ENCODE data around the gene ARCN1.
A peak's percentile ranks its signal among the peaks of the same experiment; 100 is the strongest.

ARCN1 gene

DNA sequence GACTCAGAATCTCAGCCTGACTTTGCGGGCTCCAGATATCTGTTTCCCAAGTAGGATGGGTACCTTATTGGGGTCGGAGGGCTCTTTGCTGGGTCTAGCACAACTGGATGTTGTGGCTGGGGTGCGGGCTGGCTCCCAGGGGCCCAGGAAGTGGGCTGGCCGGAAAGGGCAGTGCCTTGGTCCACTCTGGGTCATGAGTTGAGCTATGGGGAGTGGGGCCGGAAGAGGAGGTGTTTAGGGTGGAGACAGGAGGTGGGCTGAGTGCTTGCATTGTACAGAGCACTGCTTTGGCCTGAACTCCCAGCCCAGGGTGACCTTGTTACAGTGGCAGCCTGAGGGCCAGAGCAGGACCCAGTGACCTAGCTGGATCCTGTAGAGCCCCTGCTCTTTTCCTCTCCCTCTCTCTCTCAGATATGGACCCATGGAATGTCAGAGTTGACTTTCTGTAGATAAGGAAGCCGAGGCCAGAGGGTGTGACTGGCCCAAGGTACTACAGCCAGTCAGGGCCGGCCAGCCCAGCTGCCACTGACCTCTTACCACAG, 48.4 kb downstream of the ARCN1 start:
- H2AFZ ChIP-seq (ENCODE audit: low read depth, low read length), result peak overlapping the region; percentile 57

DNA sequence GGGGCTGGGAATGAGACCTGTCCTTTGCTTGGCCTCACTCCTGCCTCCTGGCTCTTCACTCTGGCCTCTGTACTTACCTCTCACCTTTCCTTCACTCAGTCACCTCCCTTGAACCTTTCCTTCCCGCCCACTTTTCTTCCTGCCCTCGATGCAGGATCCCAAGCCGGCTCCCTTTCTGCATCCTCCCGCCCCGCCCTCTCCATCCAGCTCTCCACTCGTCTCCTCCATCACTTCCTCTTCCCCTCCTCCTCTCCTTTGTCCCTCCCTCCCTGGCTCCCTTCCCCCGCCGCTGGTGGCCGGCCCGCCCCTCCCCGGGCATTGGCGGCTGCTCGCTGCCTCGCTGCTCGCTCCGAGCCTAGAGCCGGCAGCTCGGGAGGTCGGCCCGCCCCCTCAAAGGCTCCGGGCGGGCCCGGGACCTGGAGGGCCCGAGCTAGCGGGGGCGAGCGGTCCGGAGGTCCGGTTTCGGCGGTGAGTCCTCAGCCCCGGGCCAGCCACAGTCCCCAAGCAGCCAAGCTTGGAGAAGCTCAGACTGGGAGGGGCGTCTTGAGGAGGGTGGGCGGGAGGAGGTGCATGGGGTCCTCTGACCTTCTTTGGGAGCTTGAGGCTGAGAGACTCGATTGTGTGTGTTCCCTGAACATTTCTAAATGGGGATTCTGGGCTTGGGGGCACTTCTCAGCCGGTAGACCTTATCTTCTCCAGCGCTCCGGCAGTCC, 49.0 kb downstream of the ARCN1 start:
- peak; percentile 81 for DNase-seq
- Histone ChIP-seq H3K9me3 (ENCODE audit: insufficient read depth, low read length, severe bottlenecking) (no peaks in the 10 kb centered on the region), H2AFZ (ENCODE audit: low read depth, low read length) (peak overlapping the region; percentile 59), H3K4me3 (ENCODE audit: low read depth in 1 of 2, low read length in 2 of 2) (peak overlapping the region; percentile 7 to 54; a peak in 3 of 4 replicates), H3K27ac (ENCODE audit: low read length) (0 out of 2 replicates have a peak overlapping the region, but pooled peaks have one; percentile 35), H3K79me2 (ENCODE audit: insufficient read depth, low read length) (no peaks in the 10 kb centered on the region), H3K27me3 (ENCODE audit: insufficient read depth, low read length, poor library complexity) (peaks cover 14% of the 10 kb centered on the region), H3K4me2 (ENCODE audit: insufficient read depth, low read length) (peak overlapping the region; percentile 75), H3K36me3 (ENCODE audit: insufficient read depth, low read length) (no peaks in the 10 kb centered on the region), H3K4me1 (ENCODE audit: insufficient read depth, low read length) (peaks cover 14% of the 10 kb centered on the region), H3K9ac (ENCODE audit: low read depth, low read length) (peak overlapping the region; percentile 39), H4K20me1 (ENCODE audit: insufficient read depth, low read length) (no peaks in the 10 kb centered on the region)
- TF ChIP-seq, protein P1, sequence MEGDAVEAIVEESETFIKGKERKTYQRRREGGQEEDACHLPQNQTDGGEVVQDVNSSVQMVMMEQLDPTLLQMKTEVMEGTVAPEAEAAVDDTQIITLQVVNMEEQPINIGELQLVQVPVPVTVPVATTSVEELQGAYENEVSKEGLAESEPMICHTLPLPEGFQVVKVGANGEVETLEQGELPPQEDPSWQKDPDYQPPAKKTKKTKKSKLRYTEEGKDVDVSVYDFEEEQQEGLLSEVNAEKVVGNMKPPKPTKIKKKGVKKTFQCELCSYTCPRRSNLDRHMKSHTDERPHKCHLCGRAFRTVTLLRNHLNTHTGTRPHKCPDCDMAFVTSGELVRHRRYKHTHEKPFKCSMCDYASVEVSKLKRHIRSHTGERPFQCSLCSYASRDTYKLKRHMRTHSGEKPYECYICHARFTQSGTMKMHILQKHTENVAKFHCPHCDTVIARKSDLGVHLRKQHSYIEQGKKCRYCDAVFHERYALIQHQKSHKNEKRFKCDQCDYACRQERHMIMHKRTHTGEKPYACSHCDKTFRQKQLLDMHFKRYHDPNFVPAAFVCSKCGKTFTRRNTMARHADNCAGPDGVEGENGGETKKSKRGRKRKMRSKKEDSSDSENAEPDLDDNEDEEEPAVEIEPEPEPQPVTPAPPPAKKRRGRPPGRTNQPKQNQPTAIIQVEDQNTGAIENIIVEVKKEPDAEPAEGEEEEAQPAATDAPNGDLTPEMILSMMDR (IDR thresholded peaks at IDR 0.05; ENCODE audit: borderline replicate concordance, extremely low read depth, low read length, poor library complexity, severe bottlenecking), result no peak
- no peak for TF ChIP-seq EZH2 (IDR thresholded peaks at IDR 0.05; ENCODE audit: borderline replicate concordance, low read depth, low read length, severe bottlenecking)
- ATAC-seq (ENCODE audit: insufficient read depth, low read depth), result peak; percentile 84

More for the DNA sequence above, 48.4 kb downstream of the ARCN1 start:
- H3K9ac ChIP-seq (ENCODE audit: low read depth, low read length), result peak overlapping the region; percentile 39
- no peak for DNase-seq
- 0 out of 2 replicates have a peak overlapping the region, but pooled peaks have one; percentile 35 for H3K27ac ChIP-seq (ENCODE audit: low read length)
- H3K4me2 ChIP-seq (ENCODE audit: insufficient read depth, low read length), result peak overlapping the region; percentile 75
- H3K27me3 ChIP-seq (ENCODE audit: insufficient read depth, low read length, poor library complexity), result peaks cover 14% of the 10 kb centered on the region
- peaks cover 14% of the 10 kb centered on the region for H3K4me1 ChIP-seq (ENCODE audit: insufficient read depth, low read length)
- no peak for ATAC-seq (ENCODE audit: insufficient read depth, low read depth)
- TF ChIP-seq, protein P1 (IDR thresholded peaks at IDR 0.05; ENCODE audit: borderline replicate concordance, extremely low read depth, low read length, poor library complexity, severe bottlenecking), result no peak
- no peak for TF ChIP-seq EZH2 (IDR thresholded peaks at IDR 0.05; ENCODE audit: borderline replicate concordance, low read depth, low read length, severe bottlenecking)
- no peaks in the 10 kb centered on the region for H3K9me3 ChIP-seq (ENCODE audit: insufficient read depth, low read length, severe bottlenecking)
- no peaks in the 10 kb centered on the region for H4K20me1 ChIP-seq (ENCODE audit: insufficient read depth, low read length)
- no peaks in the 10 kb centered on the region for H3K36me3 ChIP-seq (ENCODE audit: insufficient read depth, low read length)
- H3K4me3 ChIP-seq (ENCODE audit: low read depth in 1 of 2, low read length in 2 of 2), result peak overlapping the region in 1 of 2 experiments; percentile 54; a peak in 3 of 4 replicates
- no peaks in the 10 kb centered on the region for H3K79me2 ChIP-seq (ENCODE audit: insufficient read depth, low read length)

- H2AFZ ChIP-seq (ENCODE audit: low read depth, low read length), result peak overlapping the region; percentile 59; the same call in 1 of the 2 replicates
- peak overlapping the region in 1 of 2 experiments; percentile 54; a peak in 2 of 4 replicates for H3K4me3 ChIP-seq (ENCODE audit: low read depth in 1 of 2, low read length in 2 of 2)
- H3K27ac ChIP-seq (ENCODE audit: low read length), result no peak overlapping the region
- H3K4me2 ChIP-seq (ENCODE audit: insufficient read depth, low read length), result peak overlapping the region; percentile 75
- no peaks in the 10 kb centered on the region for H4K20me1 ChIP-seq (ENCODE audit: insufficient read depth, low read length)
- H3K4me1 ChIP-seq (ENCODE audit: insufficient read depth, low read length), result peaks cover 14% of the 10 kb centered on the region
- DNase-seq (no peak), ATAC-seq (ENCODE audit: insufficient read depth, low read depth) (no peak)
- no peaks in the 10 kb centered on the region for H3K36me3 ChIP-seq (ENCODE audit: insufficient read depth, low read length)
- TF ChIP-seq, protein P1 (IDR thresholded peaks at IDR 0.05; ENCODE audit: borderline replicate concordance, extremely low read depth, low read length, poor library complexity, severe bottlenecking), result no peak
- peak; percentile 22 for TF ChIP-seq EZH2 (IDR thresholded peaks at IDR 0.05; ENCODE audit: borderline replicate concordance, low read depth, low read length, severe bottlenecking)
- peaks cover 14% of the 10 kb centered on the region for H3K27me3 ChIP-seq (ENCODE audit: insufficient read depth, low read length, poor library complexity)
- no peaks in the 10 kb centered on the region for H3K79me2 ChIP-seq (ENCODE audit: insufficient read depth, low read length)
- H3K9me3 ChIP-seq (ENCODE audit: insufficient read depth, low read length, severe bottlenecking), result no peaks in the 10 kb centered on the region
- H3K9ac ChIP-seq (ENCODE audit: low read depth, low read length), result peak overlapping the region; percentile 39
Observed at GRCh38 chr11:118621784-118622375, 49.7 kb downstream of the ARCN1 start.

Data from DND-41 (cell line).